GM10847 (cell line): ENCODE data around the gene ATP9B.

Experiments
- POLR2A ChIP-seq: IDR thresholded peaks from 2 replicates; pipeline ENCODE4 v1.6.1; 2011; ENCODE audit not compliant: insufficient read length; ENCODE audit errors: extremely low read depth

ATP9B gene

DNA sequence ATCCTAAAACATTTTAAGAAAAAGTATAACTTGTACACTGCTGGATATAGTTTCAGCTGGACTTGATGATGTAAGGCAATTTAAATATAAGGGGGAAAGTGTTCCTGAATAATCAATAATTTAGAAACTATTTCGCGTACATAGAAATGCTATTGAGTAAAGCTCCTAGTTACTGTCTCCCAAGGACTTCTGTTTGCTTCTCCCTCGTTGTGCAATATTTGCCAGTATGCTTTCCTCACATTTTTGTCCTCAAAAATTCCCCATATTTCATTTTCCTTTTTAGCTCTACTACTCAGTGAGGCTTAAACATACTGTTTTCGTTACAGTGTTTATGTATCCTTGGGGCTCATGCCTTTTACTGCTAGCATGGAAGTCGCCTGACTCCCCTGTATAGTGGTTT, 36.9 kb downstream of the ATP9B start:
- TF ChIP-seq POLR2A: no peak

DNA sequence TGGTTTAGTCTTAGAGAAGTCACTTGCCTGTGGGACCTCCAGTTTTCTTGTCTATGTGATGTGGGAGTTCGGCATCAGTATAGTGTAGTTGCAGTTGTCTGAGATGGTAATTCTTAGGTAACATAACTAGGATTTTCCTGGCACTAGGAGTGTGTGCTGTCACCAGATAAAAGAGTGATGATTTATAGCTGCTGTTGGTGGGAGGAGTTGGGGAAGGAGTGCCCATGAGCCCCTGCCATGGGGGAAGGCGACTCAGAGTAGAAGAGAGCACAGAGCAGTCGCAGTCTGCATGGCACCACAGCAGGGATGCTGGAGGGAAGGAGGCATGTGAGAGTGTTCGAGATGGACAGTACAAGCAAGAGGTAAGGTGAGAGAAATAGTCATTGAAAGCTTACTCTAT, 38.7 kb downstream of the ATP9B start:
- no peak for TF ChIP-seq POLR2A

DNA sequence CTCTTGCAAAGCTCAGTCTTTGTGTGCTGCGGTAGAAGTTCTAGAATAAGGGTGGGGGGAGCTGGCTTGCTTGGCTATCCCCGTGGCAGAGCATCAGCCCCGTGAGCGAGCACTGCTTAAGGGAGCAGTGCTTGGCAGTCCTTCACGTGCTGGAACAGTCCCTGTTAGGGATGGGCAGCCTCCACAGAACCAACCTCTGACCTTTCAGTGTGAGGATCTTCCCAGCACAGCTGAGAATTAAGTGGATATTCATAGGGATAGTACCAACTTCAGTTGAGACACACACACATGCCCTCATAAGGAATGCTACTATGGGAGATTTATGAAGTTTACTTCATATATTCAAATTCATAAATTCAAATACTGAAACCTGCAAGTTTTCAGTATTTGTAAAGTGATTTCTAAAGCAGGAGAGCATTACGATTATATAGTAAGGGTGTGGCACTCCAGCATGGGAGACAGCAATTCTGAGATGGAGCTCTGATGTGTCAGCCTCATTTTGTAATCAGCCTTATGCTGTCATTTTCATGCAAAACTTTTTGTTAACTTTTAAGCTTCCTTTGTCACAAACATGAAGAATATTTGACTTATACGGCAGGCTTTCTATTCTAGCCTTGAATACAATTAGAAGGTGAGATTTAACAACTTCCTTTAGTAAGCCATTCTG, 39.5 kb downstream of the ATP9B start:
- TF ChIP-seq POLR2A: no peak

DNA sequence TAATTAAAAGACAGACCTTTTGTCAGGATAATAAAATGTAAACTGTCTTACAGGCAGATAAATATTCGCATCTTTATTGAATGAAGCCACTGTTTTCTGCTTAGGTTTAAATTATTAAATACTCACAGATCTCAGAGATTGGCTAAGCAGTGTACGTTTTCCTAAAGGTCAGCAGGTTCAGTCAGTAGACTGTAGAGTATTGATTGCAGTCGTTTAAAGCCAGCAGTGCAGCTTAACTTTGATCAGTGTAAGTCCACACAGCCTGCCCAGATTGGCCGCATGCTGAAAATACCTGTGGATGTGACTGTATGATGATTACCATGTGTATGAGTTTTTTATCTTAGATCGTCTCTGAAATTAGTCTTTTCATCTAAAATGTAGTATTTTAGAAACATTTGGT, 42.3 kb downstream of the ATP9B start:
- TF ChIP-seq POLR2A: no peak

DNA sequence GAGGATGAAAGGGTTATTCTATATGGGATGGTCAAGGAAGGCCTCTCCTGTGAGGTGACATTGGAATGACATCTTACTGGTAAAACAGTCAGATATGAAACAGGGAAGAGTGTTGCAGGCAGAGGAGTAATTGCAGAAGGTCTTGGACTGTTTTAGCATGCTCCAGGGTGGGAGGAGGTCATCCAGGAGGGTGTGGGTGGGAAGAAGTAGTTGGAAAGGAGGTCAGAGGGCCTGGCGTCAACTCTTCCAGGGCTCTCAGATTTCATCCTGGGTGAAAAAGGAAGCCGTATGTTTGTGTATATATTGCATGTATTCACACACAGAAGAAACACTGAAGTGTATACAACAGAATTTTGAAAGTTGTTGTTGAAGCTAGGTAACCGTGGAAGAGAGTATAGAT, 48.2 kb downstream of the ATP9B start:
- TF ChIP-seq POLR2A: no peak

DNA sequence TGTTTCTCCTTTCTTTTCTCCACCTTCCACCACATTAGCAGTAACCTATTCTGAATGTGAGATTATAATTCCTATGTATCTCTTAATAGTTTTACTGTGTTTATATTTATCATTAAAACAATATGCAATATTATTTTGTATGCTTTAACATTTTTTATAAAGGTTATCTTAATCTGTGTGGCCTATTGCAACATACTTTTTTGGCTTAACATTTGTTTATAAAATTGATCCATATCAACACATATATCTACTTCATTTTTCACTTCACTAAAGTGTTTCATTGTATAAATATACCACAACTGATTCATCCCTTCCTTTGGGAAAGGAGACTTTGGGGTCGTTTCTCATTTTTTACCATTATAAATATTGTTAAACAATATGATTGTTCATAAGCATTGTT, 48.6 kb downstream of the ATP9B start:
- no peak for TF ChIP-seq POLR2A

DNA sequence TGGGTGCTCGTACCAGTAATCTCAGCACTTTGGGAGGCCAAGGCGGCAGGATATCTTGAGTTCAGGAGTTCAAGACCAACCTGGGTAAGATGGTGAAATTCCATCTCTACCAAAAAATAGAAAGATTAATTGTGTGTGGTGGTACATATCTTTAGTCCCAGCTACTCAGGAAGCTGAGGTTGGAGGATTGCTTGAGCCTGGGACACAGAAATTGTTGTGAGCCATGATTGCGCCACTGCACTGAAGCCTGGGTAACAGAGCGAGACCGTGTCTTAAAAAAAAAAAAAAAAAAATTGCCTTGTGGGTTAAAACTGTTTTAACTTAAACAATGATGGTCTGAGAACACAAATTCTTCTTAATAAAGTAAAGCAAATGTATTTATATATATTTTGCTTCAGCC, 49.6 kb downstream of the ATP9B start:
- no peak for TF ChIP-seq POLR2A

DNA sequence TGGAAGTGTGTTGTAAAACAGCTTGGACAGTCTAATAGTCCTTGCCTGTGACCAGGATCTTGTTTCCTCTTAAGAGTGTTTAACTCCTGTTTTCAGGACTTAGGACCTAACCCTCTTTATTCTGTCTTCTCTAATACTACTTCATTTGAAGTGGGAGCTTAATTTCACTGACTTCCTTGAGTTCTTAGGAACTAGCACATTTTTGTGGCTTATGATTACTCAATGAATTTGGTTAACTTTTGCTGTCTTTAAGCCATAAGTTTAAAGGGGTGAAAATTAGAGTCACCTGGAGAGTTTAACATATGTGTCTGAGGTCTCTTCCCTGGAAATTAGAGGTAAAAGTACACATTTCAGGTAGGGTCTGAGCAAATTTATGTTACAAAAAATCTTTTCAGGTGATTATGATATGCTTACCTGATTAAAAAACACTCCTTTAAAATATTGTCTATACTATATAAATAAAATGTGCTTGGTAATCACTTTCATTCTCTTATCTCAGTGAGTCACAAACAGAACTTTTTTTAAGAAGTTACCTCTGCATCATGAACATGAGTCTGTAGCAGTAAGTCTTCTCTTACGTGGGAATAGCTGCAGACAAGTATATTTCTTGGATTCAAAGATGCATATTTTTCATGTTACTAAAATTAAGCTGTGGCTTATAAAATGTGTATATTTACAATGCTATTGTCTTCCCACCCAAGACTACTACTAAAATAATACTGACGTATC, 52.7 kb downstream of the ATP9B start:
- no peak for TF ChIP-seq POLR2A

DNA sequence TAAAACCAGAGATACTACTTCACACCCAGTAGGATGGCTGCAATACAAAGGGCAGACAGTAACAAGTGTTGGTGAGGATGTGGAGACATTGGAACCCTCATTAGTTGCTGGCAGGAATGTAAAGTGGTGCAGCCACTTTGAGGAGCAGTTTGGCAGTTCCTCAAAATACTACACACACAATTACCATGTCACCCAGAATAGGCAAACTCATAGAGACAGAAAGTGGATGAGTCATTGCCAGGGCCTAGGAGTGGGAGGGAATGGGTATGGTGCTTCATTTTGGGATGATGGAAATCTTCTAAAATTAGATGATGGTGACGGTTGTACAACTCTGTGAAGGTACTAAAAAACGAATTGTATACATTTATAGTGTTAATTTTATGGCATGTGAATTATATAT, 54.8 kb downstream of the ATP9B start:
- no peak for TF ChIP-seq POLR2A

DNA sequence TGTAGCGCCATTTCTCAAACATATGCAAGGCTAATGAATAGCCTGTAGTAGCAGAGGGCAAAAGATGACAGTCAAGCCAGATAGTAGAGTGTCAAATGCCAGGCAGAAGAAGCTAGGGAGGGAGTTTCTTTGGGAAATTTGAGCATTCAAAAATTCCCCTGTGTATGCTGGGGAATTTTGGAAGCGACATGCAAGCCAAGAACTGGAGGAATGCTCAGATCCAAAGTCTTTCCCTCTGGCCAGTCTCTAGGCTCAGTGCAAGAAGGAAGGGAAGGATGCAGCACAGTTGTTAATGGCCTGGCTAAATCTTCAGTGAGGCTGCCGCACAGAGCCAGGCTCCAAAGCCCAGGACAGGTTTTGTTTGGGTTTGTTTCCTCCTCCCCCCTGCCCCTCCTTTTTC, 59.9 kb downstream of the ATP9B start:
- TF ChIP-seq POLR2A: no peak

DNA sequence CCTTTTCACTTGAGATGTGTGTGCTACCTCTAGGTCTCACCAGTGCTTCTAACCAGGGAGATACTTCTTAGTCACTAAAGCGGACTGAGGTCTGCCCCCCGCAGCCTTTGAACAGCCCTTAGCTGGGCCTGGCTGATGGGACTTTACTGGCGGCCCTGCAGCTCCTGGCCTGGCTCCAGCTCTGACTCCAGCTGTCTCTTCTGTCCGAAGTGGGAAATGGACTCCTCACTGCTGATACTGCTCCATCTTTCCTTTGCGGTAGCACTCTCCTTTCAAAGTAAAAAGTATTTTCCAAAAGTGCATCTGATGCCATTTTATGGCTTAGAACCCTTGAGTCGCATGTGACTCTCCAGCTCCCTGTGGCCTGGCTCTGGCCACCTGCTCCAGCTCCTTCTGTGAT, 64.5 kb downstream of the ATP9B start:
- no peak for TF ChIP-seq POLR2A

DNA sequence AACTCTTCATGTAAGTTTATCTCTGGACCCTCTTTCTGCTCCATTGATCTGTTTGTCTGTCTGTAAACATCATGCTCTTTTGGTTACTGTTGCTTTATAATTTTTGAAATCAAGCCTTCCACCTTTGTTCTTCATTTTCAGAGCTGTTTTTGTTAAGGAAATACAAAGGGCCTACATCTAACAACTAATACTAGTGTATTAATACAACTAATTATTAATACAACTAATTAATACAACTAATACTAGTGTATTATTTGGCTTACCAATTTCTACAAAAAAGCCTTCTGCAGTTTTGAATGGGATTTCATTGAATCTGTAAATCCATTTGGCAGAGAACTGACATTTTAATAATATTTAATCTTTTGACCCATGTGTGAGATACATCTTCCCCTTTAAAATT, 66.7 kb downstream of the ATP9B start:
- no peak for TF ChIP-seq POLR2A

DNA sequence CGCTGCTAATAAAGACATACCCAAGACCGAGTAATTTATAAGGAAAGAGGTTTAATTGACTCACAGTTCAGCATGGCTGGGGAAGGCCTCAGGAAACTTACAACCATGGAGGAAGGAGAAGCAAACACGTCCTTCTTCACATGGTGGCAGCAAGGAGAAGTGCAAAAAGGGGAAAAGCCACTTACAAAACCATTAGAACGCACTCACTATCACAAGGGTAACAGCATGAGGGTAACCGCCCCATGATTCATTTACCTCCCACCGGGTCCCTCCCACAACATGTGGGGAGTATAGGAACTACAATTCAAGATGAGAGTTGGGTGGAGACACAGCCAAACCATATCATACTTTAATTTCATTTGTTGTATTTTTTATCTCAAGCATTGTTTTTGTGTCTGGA, 67.5 kb downstream of the ATP9B start:
- TF ChIP-seq POLR2A: no peak

DNA sequence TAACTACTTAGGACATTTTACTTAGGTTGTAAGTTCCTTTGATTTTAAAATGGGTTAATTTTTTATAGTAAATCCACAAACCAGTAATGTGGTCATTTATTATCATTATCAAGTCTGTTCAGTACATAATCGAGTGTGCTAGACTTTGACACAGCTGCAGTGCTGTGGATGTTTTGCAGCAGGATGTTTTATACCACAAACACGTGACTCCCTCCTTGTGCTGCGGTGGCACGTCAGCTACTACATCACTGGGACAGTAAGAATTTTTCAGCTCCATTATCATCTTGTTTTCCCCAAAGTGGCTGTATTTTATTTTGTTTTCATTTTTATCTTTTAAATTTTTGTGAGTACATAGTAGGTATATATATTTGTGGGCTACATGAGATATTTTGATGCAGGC, 70.0 kb downstream of the ATP9B start:
- no peak for TF ChIP-seq POLR2A

DNA sequence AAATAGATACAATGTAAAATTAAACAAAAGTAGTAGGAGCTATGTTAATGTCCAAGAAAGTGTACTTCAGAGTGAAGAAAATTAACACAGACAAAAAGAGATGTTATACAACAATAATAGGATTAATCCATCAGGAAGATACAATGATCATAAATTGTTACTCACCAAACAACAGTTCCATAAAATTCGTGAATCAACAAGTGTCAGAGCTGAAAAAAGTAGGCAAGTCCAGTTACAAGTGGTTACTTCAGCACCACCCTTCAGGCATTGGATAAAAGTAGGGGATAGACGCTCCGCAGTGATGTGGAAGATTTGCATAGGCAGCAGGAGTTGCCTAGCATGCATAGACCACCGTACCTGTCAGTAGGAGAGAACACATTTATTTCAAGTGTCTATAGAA, 77.8 kb downstream of the ATP9B start:
- TF ChIP-seq POLR2A: no peak

DNA sequence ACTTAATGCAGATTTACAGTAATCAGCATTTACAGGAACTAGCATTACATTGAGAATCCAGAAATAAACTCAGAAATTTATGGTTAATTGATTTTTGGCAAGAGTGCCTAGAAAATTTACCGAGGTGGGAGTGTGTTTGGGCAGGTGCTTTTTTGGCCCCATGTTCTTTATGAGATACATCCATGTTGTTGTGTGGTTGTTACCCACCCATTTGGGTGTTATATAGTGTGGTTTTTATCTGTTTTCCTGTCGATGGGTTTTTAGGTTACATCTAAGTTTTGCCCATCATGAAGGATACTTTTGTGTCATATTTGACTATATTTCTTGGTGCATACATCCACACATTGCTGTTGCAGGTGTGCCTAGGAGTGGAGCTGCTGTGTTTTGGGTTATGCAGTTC, 82.0 kb downstream of the ATP9B start:
- TF ChIP-seq POLR2A: no peak

DNA sequence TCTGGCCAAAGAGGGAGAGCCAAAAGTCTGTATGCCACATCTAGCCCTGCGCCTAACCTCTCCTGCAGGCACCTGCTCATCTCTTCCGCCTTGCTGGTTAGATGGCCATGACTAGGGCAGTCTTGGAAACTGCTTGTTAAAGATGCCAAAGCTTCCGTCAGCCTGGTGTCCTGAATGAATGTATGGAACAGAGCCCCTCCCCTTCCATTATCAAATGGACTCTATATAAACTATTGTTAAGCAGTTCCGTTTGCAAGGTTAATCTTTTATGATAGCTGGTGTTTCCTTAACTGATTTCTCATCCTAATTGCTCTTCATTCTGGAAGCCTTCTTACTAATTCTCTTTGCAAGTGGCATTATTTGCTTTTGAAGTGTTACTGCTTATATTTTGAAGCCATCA, 87.1 kb downstream of the ATP9B start:
- no peak for TF ChIP-seq POLR2A
